Measurements from ENCODE around the gene CCL21.

CCL21 gene

GRCh38 chr9:34675048-34675714, 34.8 kb downstream of the CCL21 start:
- DNase-seq (ENCODE audit: insufficient read length, low spot score) (peak; percentile 28), FAIRE-seq (no peak)

- no peak for DNase-seq (ENCODE audit: insufficient read length, low spot score)
- FAIRE-seq, result no peak
Measured at GRCh38 chr9:34674440-34674839, 35.5 kb downstream of the CCL21 start.

- no peak for FAIRE-seq
Measured at GRCh38 chr9:34671307-34671706, 38.6 kb downstream of the CCL21 start.

GRCh38 chr9:34669809-34670562, 40.0 kb downstream of the CCL21 start:
- DNase-seq (ENCODE audit: insufficient read length, low spot score), result no peak
- no peak for FAIRE-seq

More at GRCh38 chr9:34671307-34671706, 38.6 kb downstream of the CCL21 start:
- no peak for DNase-seq (ENCODE audit: insufficient read length, low spot score)

- peak; percentile 86 for DNase-seq (ENCODE audit: insufficient read length, low spot score)
- peak; percentile 76 for FAIRE-seq
Measured at GRCh38 chr9:34665381-34666250, 44.3 kb downstream of the CCL21 start.

GRCh38 chr9:34665067-34665380, 44.9 kb downstream of the CCL21 start:
- FAIRE-seq (no peak), DNase-seq (ENCODE audit: insufficient read length, low spot score) (no peak)

- peak; percentile 33 for DNase-seq (ENCODE audit: insufficient read length, low spot score)
- no peak for FAIRE-seq
Measured at GRCh38 chr9:34664281-34665066, 45.5 kb downstream of the CCL21 start.

GRCh38 chr9:34663303-34663605, 46.7 kb downstream of the CCL21 start:
- FAIRE-seq, result no peak

GRCh38 chr9:34662526-34663302, 47.2 kb downstream of the CCL21 start, which contains the start of gene CCL27:
Gene CCL27 (minus strand): TSS chr9:34662657. CDS start chr9:34662633, 24 bp downstream.
- DNase-seq (ENCODE audit: insufficient read length, low spot score) (no peak), FAIRE-seq (no peak)

More at GRCh38 chr9:34663303-34663605, 46.7 kb downstream of the CCL21 start:
- DNase-seq (ENCODE audit: insufficient read length, low spot score), result no peak

- no peak for DNase-seq (ENCODE audit: insufficient read length, low spot score)
- no peak for FAIRE-seq
Measured at GRCh38 chr9:34659592-34660253, 50.2 kb downstream of the CCL21 start.
